ENCODE results near the gene TESPA1. TPM values are rescaled to one million over a fixed set of nuclear protein-coding genes. Genes with fewer than 3 reads are reported as not detected.
"Not testable (repeated sequence)": the region's sequence is repeated elsewhere in the genome, so short reads cannot be mapped to it uniquely, and the experiment has no call there.

TESPA1 gene
- total and polyA plus RNA-seq, 2 donors (not counting 1 experiment from before 2014, with no cell fraction given) = not detected

GRCh38 chr12:54989829-54990228, 5.3 kb upstream of the TESPA1 start:
- no peaks in the 10 kb centered on the region for H3K27me3 ChIP-seq (ENCODE audit: control insufficient read depth, insufficient read depth, low read length)
- no peaks in the 10 kb centered on the region for H4K20me1 ChIP-seq (ENCODE audit: control insufficient read depth, extremely low read depth, insufficient read depth, low read length)
- TF ChIP-seq EZH2 (IDR thresholded peaks at IDR 0.05; ENCODE audit: low read length, missing control alignments) (no peak), CTCF (conservative IDR thresholded peaks at IDR 0.05 in 1 of 2, IDR thresholded peaks at IDR 0.05 in 1 of 2; ENCODE audit: low read depth in 1 of 2, low read length in 2 of 2) (no peak)
- no peak overlapping the region for H2AFZ ChIP-seq (ENCODE audit: low read length)
- no peak for DNase-seq (ENCODE audit: low read depth in 2 of 2)
- H3K36me3 ChIP-seq (ENCODE audit: control insufficient read depth, insufficient read depth, low read length) = no peaks in the 10 kb centered on the region
- no peak overlapping the region for H3K4me3 ChIP-seq (replicated peaks in 1 of 4; ENCODE audit: control extremely low read depth in 1 of 4, insufficient read depth in 1 of 4, low read depth in 3 of 4, low read length in 4 of 4)
- no peak overlapping the region for H3K27ac ChIP-seq (ENCODE audit: insufficient read depth, low read length)
- H3K9me3 ChIP-seq (ENCODE audit: control insufficient read depth, insufficient read depth, low read depth, low read length) = no peaks in the 10 kb centered on the region
- H3K79me2 ChIP-seq (ENCODE audit: control insufficient read depth, insufficient read depth, low read length) = no peaks in the 10 kb centered on the region
- no peak overlapping the region for H3K9ac ChIP-seq (ENCODE audit: insufficient read depth, low read length)
- H3K4me2 ChIP-seq (ENCODE audit: extremely low read depth, insufficient read depth, low read length) = no peak overlapping the region
- H3K4me1 ChIP-seq (ENCODE audit: control insufficient read depth, extremely low read depth, insufficient read depth, low read length) = no peaks in the 10 kb centered on the region

GRCh38 chr12:54988402-54989054, 4.0 kb upstream of the TESPA1 start:
- Histone ChIP-seq H3K27me3 (ENCODE audit: control insufficient read depth, insufficient read depth, low read length) (no peaks in the 10 kb centered on the region), H3K27ac (ENCODE audit: insufficient read depth, low read length) (no peak overlapping the region), H2AFZ (ENCODE audit: low read length) (no peak overlapping the region), H3K4me2 (ENCODE audit: extremely low read depth, insufficient read depth, low read length) (no peak overlapping the region), H3K36me3 (ENCODE audit: control insufficient read depth, insufficient read depth, low read length) (no peaks in the 10 kb centered on the region), H3K4me3 (replicated peaks in 1 of 4; ENCODE audit: control extremely low read depth in 1 of 4, insufficient read depth in 1 of 4, low read depth in 3 of 4, low read length in 4 of 4) (no peak overlapping the region), H4K20me1 (ENCODE audit: control insufficient read depth, extremely low read depth, insufficient read depth, low read length) (no peaks in the 10 kb centered on the region), H3K79me2 (ENCODE audit: control insufficient read depth, insufficient read depth, low read length) (no peaks in the 10 kb centered on the region), H3K9me3 (ENCODE audit: control insufficient read depth, insufficient read depth, low read depth, low read length) (no peaks in the 10 kb centered on the region), H3K4me1 (ENCODE audit: control insufficient read depth, extremely low read depth, insufficient read depth, low read length) (no peaks in the 10 kb centered on the region), H3K9ac (ENCODE audit: insufficient read depth, low read length) (no peak overlapping the region)
- TF ChIP-seq CTCF (conservative IDR thresholded peaks at IDR 0.05 in 1 of 2, IDR thresholded peaks at IDR 0.05 in 1 of 2; ENCODE audit: low read depth in 1 of 2, low read length in 2 of 2) = no peak
- no peak for TF ChIP-seq EZH2 (IDR thresholded peaks at IDR 0.05; ENCODE audit: low read length, missing control alignments)
- peak; percentile 19 to 48 for DNase-seq (ENCODE audit: low read depth in 2 of 2)

- TF ChIP-seq EZH2 (IDR thresholded peaks at IDR 0.05; ENCODE audit: low read length, missing control alignments) (no peak), CTCF (conservative IDR thresholded peaks at IDR 0.05 in 1 of 2, IDR thresholded peaks at IDR 0.05 in 1 of 2; ENCODE audit: low read depth in 1 of 2, low read length in 2 of 2) (no peak)
Measured at GRCh38 chr12:54987611-54988231, 3.2 kb upstream of the TESPA1 start.

GRCh38 chr12:54986773-54987172, 2.2 kb upstream of the TESPA1 start:
- not testable (repeated sequence) for H4K20me1 ChIP-seq (ENCODE audit: control insufficient read depth, extremely low read depth, insufficient read depth, low read length); H3K27ac ChIP-seq (ENCODE audit: insufficient read depth, low read length); H3K4me2 ChIP-seq (ENCODE audit: extremely low read depth, insufficient read depth, low read length); H3K4me1 ChIP-seq (ENCODE audit: control insufficient read depth, extremely low read depth, insufficient read depth, low read length); H3K9me3 ChIP-seq (ENCODE audit: control insufficient read depth, insufficient read depth, low read depth, low read length); H2AFZ ChIP-seq (ENCODE audit: low read length); H3K27me3 ChIP-seq (ENCODE audit: control insufficient read depth, insufficient read depth, low read length); H3K36me3 ChIP-seq (ENCODE audit: control insufficient read depth, insufficient read depth, low read length); H3K9ac ChIP-seq (ENCODE audit: insufficient read depth, low read length); DNase-seq (ENCODE audit: low read depth in 2 of 2); H3K79me2 ChIP-seq (ENCODE audit: control insufficient read depth, insufficient read depth, low read length); H3K4me3 ChIP-seq (replicated peaks in 1 of 4; ENCODE audit: control extremely low read depth in 1 of 4, insufficient read depth in 1 of 4, low read depth in 3 of 4, low read length in 4 of 4)

More at GRCh38 chr12:54987611-54988231, 3.2 kb upstream of the TESPA1 start:
- Histone ChIP-seq H3K36me3 (ENCODE audit: control insufficient read depth, insufficient read depth, low read length) (no peaks in the 10 kb centered on the region), H3K79me2 (ENCODE audit: control insufficient read depth, insufficient read depth, low read length) (no peaks in the 10 kb centered on the region), H3K9me3 (ENCODE audit: control insufficient read depth, insufficient read depth, low read depth, low read length) (no peaks in the 10 kb centered on the region), H3K4me3 (replicated peaks in 1 of 4; ENCODE audit: control extremely low read depth in 1 of 4, insufficient read depth in 1 of 4, low read depth in 3 of 4, low read length in 4 of 4) (no peak overlapping the region), H2AFZ (ENCODE audit: low read length) (no peak overlapping the region), H3K9ac (ENCODE audit: insufficient read depth, low read length) (no peak overlapping the region), H3K4me1 (ENCODE audit: control insufficient read depth, extremely low read depth, insufficient read depth, low read length) (no peaks in the 10 kb centered on the region), H4K20me1 (ENCODE audit: control insufficient read depth, extremely low read depth, insufficient read depth, low read length) (no peaks in the 10 kb centered on the region), H3K27ac (ENCODE audit: insufficient read depth, low read length) (no peak overlapping the region), H3K4me2 (ENCODE audit: extremely low read depth, insufficient read depth, low read length) (no peak overlapping the region), H3K27me3 (ENCODE audit: control insufficient read depth, insufficient read depth, low read length) (no peaks in the 10 kb centered on the region)
- DNase-seq (ENCODE audit: low read depth in 2 of 2) = no peak

Measured in fibroblast of lung (primary cell).